ENCODE results near the gene KRTAP17-1. TPM values are rescaled to one million over a fixed set of nuclear protein-coding genes. Genes with fewer than 3 reads are reported as not detected.

Gene KRTAP17-1
- total RNA-seq, 1 donor: not detected

DNA sequence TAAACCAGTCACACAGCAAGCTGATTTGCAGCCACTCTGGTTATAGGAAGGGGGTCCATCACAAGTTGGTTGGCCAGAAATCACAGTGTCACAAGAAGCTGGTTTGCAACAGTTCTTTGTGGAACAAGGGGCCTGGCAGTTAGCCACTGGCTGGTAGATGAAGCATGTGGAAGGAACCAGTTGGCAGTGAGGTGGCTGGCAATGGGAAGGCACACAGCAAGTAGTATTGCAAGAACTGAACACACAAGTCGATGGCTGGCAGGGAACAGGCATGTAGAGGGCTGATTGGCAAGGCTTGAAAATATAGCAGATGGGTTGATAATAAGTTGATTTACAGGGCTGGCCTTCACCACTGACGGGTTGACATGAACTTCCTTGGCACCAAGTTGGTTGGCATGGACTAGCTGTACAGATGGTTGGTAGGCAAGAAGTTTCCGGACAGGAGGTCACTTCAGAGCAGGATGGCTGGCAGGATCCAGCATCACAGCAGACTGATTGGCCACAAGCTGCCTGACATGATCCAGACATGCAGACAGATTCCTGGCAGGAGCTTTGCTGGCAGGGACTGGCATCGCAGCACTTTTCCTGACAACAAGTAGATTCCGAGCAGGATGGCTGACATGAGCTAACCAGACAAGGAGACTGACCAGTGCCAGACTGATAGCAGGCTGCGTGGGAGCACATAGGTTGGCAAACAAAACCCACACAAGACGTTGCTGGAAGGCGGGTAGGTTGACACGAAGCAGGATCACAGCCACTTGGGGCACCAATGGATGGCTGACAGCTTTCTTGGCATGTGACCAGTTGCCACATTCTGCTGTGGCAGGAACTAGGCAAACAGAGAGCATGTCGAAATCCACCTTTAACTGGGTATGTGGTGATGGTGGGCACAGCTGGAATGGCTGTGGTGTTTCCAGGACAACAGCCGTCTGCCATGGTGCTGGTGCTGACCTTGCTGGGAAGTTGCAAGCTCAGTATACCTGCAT, 13.3 kb downstream of the KRTAP17-1 start, which contains the start of gene KRTAP29-1:
Gene KRTAP29-1 (minus strand): TSS at position 936 of the 986 bp plus-strand sequence. CDS start 0 bp downstream, at position 936.
- no peak for DNase-seq (ENCODE audit: insufficient read length, low spot score, missing footprints)
- H3K36me3 ChIP-seq (ENCODE audit: insufficient read depth, low read length): no peaks in the 10 kb centered on the region
- no peak within 1 kb of the TSS for H3K4me3 ChIP-seq (ENCODE audit: insufficient read depth, low read length)
- no peaks in the 10 kb centered on the region for H3K9me3 ChIP-seq (ENCODE audit: low read depth, low read length)
- H3K79me2 ChIP-seq (ENCODE audit: insufficient read depth, low read length): no peaks in the 10 kb centered on the region
- H3K27ac ChIP-seq (ENCODE audit: low read depth, low read length): no peak within 1 kb of the TSS
- peaks cover 2% of the 10 kb centered on the region for H3K4me1 ChIP-seq (ENCODE audit: insufficient read depth, low read length)
- TF ChIP-seq, protein P1, sequence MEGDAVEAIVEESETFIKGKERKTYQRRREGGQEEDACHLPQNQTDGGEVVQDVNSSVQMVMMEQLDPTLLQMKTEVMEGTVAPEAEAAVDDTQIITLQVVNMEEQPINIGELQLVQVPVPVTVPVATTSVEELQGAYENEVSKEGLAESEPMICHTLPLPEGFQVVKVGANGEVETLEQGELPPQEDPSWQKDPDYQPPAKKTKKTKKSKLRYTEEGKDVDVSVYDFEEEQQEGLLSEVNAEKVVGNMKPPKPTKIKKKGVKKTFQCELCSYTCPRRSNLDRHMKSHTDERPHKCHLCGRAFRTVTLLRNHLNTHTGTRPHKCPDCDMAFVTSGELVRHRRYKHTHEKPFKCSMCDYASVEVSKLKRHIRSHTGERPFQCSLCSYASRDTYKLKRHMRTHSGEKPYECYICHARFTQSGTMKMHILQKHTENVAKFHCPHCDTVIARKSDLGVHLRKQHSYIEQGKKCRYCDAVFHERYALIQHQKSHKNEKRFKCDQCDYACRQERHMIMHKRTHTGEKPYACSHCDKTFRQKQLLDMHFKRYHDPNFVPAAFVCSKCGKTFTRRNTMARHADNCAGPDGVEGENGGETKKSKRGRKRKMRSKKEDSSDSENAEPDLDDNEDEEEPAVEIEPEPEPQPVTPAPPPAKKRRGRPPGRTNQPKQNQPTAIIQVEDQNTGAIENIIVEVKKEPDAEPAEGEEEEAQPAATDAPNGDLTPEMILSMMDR (IDR thresholded peaks at IDR 0.05; ENCODE audit: extremely low read depth, low read depth, low read length): no peak
- H3K4me2 ChIP-seq (ENCODE audit: insufficient read depth, low read length): no peak within 1 kb of the TSS
- peak within 1 kb of the TSS; percentile 21 for H2AFZ ChIP-seq (ENCODE audit: low read length)
- no peaks in the 10 kb centered on the region for H4K20me1 ChIP-seq (ENCODE audit: insufficient read depth, low read length)
- no peaks in the 10 kb centered on the region for H3K27me3 ChIP-seq (ENCODE audit: insufficient read depth, low read length)

DNA sequence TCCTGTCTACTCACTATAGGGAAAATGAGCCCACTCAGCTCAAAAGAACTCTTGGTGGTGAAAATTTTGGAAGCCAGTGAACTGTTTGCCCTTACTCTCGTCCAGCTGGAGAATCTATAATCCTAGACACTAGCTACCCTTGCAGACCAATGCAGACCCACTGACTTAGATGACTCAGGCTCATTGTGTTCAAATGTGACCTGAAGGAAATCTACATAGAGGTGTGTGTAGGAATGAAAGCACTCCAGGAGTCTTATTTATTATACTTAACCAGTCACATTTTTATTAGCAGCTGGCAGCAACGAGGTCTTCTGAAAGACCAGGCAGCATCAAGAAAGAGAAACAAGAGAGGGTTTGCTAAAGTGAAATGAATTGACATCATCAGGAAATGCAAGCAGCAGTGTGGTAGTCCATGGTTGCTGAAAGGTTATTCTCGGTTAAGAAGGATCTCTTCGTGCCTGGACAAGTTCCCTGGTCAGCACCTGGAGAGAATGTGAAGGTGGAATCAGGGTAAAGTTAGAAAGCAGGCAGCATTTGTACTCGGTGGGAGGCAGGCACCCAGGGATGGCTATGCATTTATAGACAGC, 14.2 kb downstream of the KRTAP17-1 start:
- no peaks in the 10 kb centered on the region for H3K4me1 ChIP-seq (ENCODE audit: insufficient read depth, low read length)
- DNase-seq (ENCODE audit: insufficient read length, low spot score, missing footprints): no peak
- TF ChIP-seq, protein P1 (IDR thresholded peaks at IDR 0.05; ENCODE audit: extremely low read depth, low read depth, low read length): no peak

DNA sequence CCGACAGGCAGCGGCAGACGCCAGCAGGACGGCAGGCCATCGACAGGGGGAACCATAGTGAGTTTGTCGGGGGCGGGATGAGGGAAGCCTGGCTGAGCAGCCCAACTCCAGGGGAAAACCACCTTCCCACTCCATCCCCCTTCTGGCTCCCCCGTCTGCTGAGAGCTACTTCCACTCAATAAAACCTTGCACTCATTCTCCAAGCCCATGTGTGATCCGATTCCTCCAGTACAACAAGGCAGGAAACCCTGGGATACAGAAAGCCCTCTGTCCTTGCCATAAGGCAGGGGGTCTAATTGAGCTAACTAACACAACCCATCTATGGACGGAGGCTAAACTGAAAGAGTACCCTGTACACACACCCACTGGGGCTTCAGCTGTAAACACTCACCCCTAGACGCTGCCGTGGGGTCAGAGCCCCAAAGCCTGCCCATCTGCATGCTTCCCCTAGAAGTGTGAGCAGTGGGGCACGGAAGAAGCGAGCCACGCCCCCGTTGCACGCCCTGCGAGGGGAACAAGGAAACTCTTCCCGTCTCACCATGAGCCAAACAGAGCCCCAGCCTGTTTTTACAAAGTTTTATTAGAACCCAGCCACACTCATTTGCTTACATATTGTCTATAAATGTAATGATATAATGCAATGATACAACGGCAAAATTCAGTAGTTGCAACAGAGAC, 16.9 kb downstream of the KRTAP17-1 start:
- TF ChIP-seq, protein P1 (IDR thresholded peaks at IDR 0.05; ENCODE audit: extremely low read depth, low read depth, low read length): no peak
- H4K20me1 ChIP-seq (ENCODE audit: insufficient read depth, low read length): no peaks in the 10 kb centered on the region
- no peak overlapping the region for H3K4me3 ChIP-seq (ENCODE audit: insufficient read depth, low read length)
- no peak overlapping the region for H2AFZ ChIP-seq (ENCODE audit: low read length)
- no peaks in the 10 kb centered on the region for H3K79me2 ChIP-seq (ENCODE audit: insufficient read depth, low read length)
- no peak overlapping the region for H3K27ac ChIP-seq (ENCODE audit: low read depth, low read length)
- H3K4me1 ChIP-seq (ENCODE audit: insufficient read depth, low read length): no peaks in the 10 kb centered on the region
- no peaks in the 10 kb centered on the region for H3K27me3 ChIP-seq (ENCODE audit: insufficient read depth, low read length)
- H3K4me2 ChIP-seq (ENCODE audit: insufficient read depth, low read length): no peak overlapping the region
- no peak for DNase-seq (ENCODE audit: insufficient read length, low spot score, missing footprints)
- no peaks in the 10 kb centered on the region for H3K9me3 ChIP-seq (ENCODE audit: low read depth, low read length)
- H3K36me3 ChIP-seq (ENCODE audit: insufficient read depth, low read length): no peaks in the 10 kb centered on the region

More for the DNA sequence above, 14.2 kb downstream of the KRTAP17-1 start:
- Histone ChIP-seq H3K9me3 (ENCODE audit: low read depth, low read length) (no peaks in the 10 kb centered on the region), H3K36me3 (ENCODE audit: insufficient read depth, low read length) (no peaks in the 10 kb centered on the region), H4K20me1 (ENCODE audit: insufficient read depth, low read length) (no peaks in the 10 kb centered on the region), H3K4me2 (ENCODE audit: insufficient read depth, low read length) (no peak overlapping the region), H2AFZ (ENCODE audit: low read length) (no peak overlapping the region), H3K27me3 (ENCODE audit: insufficient read depth, low read length) (no peaks in the 10 kb centered on the region), H3K4me3 (ENCODE audit: insufficient read depth, low read length) (no peak overlapping the region), H3K79me2 (ENCODE audit: insufficient read depth, low read length) (no peaks in the 10 kb centered on the region), H3K27ac (ENCODE audit: low read depth, low read length) (no peak overlapping the region)
